Measurements from ENCODE around the gene ADGRV1.

Gene ADGRV1

DNA sequence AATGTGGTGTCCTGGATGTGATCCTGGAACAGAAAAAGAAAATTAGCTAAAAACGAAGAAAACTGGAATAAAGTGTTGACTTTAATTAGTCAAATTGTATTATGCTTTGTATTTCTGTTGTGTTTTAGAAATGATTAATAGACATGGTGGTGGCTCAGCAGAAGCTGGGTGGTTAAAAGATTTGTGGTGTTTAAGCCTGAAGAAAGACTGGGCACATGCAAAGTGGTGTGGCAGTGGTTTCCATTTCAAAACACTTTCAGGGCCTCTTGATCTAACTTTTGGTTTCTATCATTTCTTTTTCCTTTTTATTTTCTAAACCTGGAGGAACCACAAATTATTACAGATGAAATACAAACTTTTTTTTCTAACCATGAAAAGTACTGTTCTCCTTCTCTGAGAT lies 44.1 kb downstream of the ADGRV1 start:
- TF ChIP-seq, protein P1, sequence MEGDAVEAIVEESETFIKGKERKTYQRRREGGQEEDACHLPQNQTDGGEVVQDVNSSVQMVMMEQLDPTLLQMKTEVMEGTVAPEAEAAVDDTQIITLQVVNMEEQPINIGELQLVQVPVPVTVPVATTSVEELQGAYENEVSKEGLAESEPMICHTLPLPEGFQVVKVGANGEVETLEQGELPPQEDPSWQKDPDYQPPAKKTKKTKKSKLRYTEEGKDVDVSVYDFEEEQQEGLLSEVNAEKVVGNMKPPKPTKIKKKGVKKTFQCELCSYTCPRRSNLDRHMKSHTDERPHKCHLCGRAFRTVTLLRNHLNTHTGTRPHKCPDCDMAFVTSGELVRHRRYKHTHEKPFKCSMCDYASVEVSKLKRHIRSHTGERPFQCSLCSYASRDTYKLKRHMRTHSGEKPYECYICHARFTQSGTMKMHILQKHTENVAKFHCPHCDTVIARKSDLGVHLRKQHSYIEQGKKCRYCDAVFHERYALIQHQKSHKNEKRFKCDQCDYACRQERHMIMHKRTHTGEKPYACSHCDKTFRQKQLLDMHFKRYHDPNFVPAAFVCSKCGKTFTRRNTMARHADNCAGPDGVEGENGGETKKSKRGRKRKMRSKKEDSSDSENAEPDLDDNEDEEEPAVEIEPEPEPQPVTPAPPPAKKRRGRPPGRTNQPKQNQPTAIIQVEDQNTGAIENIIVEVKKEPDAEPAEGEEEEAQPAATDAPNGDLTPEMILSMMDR (IDR thresholded peaks at IDR 0.05; ENCODE audit: extremely low read depth, insufficient read depth, missing control alignments), result no peak
- no peak for DNase-seq (ENCODE audit: low spot score)
- in situ Hi-C loops (cut with MboI; ENCODE audit: low pct_unique_long_range_greater_than_20kb, low sequenced_read_pairs, unreplicated experiment), result no loop called here

DNA sequence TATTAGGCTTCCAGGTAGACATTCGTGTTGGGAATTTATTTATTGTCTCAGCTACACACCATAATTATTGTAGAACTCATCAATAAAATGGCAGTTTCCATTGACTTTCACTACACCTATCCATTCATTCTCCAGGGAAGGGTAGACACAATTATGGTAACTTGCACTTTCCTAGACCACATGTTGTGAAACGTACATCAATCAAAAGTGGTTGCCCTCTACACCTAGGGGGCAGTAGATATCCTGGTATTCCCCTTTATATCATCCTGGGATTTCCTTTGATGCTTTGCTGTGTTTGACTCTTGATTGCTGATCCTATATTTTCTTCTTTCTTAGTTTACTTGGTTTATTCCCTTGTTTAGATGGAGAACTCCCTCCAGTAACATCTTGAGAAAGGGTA lies 47.9 kb downstream of the ADGRV1 start:
- in situ Hi-C loops (cut with MboI; ENCODE audit: low pct_unique_long_range_greater_than_20kb, low sequenced_read_pairs, unreplicated experiment), result no loop called here
- TF ChIP-seq, protein P1 (IDR thresholded peaks at IDR 0.05; ENCODE audit: extremely low read depth, insufficient read depth, missing control alignments), result peak; percentile 47
- DNase-seq (ENCODE audit: low spot score), result no peak

DNA sequence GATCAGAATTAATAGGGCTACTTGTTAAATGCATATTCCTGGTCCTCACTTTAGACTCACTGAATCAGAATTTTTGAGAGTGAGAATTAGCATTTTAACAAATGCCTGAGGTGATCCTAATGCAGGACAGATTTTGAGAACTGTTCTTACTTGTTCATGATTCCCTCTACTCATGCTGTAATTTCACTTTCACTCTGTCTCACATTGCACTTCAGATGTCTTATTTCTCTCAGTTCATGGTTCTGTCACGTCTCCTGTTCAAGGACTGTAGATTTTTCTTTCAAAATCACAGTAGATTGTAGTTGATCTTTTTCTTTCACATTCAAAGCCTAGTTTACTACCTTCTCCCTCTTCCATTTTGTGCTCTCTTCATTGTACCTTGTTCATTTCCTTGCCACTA lies 54.3 kb downstream of the ADGRV1 start:
- peak; percentile 48 for DNase-seq (ENCODE audit: low spot score)
- in situ Hi-C loops (cut with MboI; ENCODE audit: low pct_unique_long_range_greater_than_20kb, low sequenced_read_pairs, unreplicated experiment), result no loop called here

DNA sequence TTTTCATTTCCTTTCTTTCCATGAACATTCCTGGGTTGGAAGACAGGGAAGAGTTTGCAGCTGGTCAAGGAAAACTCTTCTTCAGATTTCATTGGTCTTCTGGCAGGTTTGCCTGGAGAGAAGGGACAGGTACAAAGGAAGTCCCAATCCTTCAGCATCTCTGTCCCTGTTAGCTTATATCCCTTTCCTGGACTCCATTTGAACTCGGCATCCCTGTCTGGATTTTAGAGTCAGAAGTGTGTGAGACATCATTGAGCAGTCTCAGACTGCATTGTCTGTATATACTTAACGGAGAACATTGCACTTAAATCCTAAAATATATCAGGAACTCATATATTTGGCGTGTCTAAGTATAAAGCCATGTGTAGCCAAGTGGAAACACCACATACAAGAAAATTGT lies 54.9 kb downstream of the ADGRV1 start:
- DNase-seq (ENCODE audit: low spot score), result no peak
- in situ Hi-C loops (cut with MboI; ENCODE audit: low pct_unique_long_range_greater_than_20kb, low sequenced_read_pairs, unreplicated experiment), result no loop called here
- TF ChIP-seq, protein P1 (IDR thresholded peaks at IDR 0.05; ENCODE audit: extremely low read depth, insufficient read depth, missing control alignments), result no peak

More for the DNA sequence above, 54.3 kb downstream of the ADGRV1 start:
- TF ChIP-seq, protein P1 (IDR thresholded peaks at IDR 0.05; ENCODE audit: extremely low read depth, insufficient read depth, missing control alignments), result no peak

DNA sequence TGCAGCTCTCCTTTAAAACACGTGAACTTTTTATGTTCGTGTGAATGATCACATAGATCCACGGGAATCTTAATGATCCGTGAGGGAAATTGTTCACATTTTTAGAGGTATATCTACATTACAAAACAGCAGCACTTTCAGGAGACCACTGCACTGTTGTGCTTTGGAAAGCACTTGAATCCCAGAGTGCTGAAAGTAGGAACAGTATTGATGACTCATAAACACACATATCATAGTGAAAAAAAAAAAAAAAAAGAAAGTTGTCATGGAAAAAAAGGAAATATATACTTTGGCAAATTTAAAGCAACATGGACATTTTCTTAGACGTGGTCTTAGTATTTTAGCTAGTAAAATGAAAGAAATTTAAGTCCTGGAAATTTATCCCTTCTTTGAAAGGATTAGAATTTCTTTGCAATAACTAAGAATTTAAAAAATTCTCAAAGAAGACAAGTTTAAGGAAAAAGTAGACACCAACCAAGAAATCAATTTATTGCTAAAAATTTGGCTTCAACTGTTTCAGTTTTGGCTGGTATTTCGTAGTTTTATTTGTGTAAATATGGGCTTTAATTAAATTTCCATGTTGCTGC lies 55.4 kb downstream of the ADGRV1 start:
- TF ChIP-seq, protein P1 (IDR thresholded peaks at IDR 0.05; ENCODE audit: extremely low read depth, insufficient read depth, missing control alignments), result no peak
- in situ Hi-C loops (cut with MboI; ENCODE audit: low pct_unique_long_range_greater_than_20kb, low sequenced_read_pairs, unreplicated experiment), result no loop called here
- DNase-seq (ENCODE audit: low spot score), result no peak

DNA sequence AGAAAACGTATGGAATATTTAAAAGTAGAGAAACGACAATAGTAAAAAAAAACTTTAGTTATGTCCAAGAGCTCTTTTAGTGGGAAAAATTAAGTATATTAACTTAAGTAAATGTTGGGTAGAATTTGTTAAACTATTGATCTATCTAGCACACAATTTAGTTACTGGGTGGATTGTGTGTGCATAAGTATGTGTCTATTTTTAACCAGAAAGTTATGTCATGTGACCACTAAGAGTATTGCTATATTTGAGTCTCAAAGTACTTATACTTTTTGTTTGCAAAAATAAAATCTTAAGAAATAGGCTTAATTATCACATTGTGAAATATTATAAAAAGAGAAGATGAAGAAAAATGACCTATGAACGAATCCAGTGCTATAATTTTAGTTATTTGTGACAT lies 56.8 kb downstream of the ADGRV1 start:
- in situ Hi-C loops (cut with MboI; ENCODE audit: low pct_unique_long_range_greater_than_20kb, low sequenced_read_pairs, unreplicated experiment), result no loop called here
- TF ChIP-seq, protein P1 (IDR thresholded peaks at IDR 0.05; ENCODE audit: extremely low read depth, insufficient read depth, missing control alignments), result no peak
- no peak for DNase-seq (ENCODE audit: low spot score)
